HG02884 (cell line): Measurements from ENCODE around the gene LRMDA.

Experiments
- ATAC-seq: cut with Tn5 transposase; IDR thresholded peaks from one replicate; pipeline ENCODE4 v1.9.1; 2021; ENCODE audit warnings: mild to moderate bottlenecking, moderate library complexity; ENCODE audit not compliant: unreplicated experiment

Gene LRMDA

DNA sequence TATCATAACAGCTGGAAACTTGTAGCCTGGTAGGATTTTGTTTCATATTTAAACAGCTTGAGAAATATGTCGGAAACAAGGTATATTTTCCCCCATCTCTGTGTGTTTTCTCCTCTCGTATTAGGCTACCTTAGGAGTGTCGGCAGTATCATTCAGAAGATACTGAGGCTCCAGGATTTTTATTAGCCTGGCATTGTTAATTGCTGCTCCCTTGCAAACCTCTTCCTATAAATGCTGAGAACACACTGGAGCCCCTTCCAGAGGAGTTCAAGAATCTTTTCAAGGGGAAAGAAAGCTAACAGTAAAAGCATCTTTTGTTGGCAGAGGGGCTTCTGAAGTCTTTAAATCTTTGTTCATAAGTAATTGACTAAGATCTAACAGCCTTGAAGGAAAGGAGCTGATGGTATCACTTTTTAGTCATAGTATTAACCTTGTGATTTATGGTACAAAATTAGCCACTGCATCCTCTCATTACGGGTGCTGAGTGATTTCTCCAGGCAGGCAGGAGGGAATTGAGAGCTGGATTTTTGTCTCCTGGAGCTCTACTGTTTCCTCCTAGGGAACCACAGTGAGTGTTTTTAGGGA lies 998.7 kb downstream of the LRMDA start:
- ATAC-seq = no peak

DNA sequence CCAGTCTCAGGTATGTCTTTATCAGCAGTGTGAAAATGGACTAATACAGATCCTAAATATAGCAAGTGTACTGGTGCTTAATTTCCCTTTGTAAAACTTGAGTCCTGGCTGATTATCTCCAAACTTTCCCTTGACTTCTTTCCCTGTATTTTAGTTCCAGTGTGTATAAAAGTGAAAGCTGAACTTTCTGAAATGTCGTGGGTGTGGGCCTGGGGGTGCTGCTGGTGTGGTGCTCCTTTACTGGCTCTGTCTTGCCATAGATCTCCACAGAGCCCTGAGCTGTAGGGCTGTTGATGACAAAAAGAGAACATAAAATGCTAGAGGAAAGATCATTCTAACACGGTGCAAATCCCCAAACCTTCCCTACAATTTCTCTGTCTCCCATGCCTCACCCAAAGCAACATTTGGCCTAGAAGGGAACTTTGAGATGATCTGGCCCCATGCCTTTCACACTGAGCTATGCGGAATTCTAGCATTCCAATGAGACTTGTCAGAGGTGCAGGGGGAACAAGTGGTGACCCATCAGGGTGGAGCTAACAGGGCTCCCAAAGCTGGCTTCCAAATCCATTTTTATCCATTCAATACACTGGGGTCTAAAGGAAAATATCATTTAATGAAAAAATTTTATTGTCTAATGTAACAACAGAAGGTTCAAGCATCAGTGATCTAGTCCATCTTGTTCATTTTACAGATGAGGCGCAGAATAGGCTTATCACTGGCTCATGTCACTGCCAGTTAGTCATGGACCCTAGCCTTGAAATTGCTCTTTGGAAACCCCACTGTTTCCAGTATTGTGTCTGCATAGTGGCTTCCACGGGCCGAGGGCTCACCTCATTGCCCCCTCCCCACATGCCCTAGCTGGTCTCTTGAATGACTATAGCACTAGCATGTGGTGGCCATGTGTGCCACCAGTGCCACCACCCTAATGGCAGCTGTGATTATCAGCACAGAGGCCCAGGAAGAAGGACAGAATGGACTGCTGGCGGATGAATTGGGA lies 1000.9 kb downstream of the LRMDA start:
- no peak for ATAC-seq

DNA sequence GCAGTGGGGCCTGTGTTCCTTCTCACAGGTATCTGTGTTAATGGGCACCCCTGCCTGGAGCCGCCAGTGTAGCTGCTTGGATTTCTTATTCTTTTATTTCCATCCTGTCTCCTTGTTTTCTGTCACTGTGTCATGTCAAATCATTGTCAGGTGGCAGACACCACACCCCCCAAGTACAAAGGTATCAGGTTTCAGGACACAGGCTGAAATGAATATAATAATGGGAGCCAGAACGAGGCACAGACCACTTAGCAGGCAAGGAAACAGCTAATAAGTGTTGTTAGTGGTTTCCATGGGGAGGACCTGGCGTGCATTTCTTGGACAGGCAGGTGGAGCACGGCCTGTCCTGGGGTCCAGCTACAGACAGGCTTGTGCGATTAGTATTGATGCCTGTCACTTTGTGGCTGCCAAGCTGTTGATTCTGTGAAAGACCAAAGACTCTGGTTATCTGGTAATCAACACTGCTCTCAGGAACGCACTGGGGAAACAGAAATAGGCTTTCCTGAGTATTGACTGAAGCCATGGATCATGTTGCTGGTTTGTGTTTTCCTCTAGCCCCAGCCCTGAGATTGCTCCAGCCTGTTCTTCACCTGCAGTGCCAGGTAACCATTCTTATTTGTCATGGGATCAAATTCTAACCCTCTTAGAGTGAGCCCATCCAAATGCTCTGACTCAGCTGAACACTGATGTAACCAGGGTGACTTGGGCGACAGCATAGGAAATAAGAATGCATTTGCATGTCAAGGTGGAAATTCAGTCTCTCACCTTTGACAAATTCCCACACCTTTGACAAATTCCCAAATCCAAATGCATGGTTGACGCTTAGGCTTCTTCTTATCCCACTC lies 1002.0 kb downstream of the LRMDA start:
- ATAC-seq = no peak

DNA sequence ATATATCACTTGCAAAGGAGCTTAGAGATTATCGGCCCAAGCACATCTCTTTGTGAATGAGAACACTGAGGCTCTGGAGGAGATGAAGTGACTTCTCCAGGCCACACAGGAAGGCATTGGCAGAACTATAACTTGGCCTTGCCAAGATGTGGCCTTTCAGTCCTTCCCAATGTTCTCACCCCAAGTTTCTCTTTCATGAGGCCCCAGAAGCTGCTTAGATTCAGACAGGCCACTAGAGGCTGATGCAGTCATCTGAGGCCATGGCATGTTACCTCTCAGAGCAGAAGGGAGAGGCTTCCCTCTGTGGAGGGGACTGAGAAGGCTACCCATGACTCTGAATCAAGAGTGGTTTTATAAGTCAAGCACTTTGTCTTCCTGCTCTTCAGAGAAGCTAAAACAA lies 1003.7 kb downstream of the LRMDA start:
- ATAC-seq = no peak

DNA sequence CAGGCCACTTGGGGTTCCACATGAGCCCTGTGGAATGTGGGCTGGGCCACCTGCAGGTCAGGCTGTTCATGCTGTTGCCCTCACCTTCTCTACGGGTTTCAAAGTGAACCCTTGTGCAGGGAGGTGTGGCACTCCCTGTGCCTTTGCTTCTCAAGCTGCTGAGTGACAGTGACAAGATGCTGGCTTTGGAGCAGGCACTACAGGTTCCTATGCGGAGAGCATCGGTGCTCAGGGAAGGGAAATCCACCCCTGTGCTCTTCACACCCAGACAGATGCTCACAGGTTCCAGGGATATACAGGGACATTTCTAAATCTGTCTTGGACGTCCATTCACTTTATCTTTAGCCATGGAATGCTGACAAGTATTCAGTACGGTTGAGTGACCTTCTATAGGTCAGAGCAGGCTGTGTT lies 1005.0 kb downstream of the LRMDA start:
- no peak for ATAC-seq

DNA sequence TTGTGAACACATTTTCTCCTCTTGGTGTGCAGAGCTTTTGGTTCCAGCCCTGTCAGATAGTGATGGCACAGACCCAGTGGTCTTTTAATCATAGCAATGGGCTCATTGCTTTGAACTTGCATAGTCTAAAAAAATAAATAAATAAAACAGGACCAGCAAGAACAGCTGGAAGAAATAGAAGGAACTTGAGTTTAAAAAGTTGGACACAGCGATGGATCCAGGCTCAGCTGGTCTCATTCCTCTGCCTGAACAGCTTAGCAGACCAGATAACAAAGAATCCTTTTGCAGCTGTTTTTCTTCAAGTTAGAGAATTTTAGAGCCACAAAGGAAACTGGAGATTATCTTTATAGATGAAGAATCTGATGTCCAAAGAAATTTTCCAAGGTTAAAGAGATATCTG lies 1005.6 kb downstream of the LRMDA start:
- ATAC-seq = no peak

DNA sequence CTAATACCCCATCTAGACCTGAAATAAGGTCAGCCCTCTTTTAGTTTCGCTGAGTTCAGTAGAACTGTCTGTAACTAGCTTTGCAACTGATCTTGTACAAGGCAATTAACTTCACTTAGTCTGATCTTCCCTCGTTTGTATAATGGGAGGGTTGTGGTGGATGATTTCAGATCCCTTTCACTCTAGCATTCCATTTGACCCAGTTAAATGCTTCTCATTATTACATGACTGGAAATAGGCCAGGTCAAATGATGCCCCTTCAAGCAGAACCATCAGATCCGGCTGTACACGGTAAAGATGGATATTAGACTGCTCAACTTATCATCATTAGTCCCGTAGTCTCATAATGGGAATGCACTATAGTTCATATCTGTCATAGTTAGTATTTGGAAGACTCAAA lies 1009.0 kb downstream of the LRMDA start:
- ATAC-seq = no peak

DNA sequence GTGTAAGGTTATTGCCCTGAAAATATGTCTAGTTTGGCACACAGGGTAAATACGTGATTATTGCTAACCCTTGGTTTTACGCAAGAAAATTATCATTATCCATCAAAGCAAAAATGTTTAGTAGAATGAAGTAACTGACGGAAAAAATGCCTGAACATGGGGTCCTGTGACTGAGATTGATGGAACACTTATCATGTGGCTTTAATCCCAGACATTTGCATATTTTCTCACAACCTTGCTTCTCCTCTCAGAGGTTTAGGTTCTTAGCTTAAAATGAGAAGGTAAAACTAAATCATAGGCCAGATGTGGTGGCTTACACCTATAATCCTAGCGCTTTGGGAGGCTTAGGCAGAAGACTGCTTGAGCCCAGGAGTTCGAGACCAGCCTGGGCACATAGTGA lies 1010.7 kb downstream of the LRMDA start:
- ATAC-seq = no peak

DNA sequence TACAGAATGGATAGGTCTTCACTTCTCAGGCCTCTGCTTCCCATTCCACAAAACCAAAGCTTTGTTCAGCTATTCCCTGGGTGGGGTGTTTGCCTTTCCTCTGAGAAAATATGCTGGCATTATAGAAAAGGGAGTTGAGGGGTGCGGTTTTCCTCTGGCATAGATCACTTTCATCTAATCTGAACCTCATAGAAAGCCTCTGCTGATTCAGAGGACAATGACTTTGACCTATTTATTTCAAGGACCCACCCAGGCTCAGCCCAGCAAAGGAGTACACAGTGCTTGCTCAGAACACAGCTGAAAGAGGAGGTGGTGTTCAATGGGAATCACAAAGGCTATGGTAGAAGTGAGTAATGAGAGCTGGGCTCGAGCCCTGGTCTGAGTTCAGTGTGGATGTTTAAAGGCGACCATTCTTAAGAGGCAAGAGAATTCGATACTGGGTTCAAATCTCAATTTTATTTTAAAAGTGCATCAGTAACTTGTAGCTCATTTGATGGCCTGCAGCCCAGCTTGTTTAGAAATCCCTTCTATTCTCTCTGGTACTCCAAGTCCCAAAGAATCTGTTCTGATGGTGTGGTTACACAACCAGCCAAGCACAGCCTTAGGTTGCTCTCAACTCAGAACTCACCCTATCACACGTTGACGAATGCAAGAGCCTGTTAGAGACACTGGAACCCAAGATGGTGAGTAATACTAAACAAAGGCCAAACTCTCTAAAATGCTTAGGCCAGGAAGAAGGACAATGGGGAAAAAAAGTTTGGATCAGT lies 1012.8 kb downstream of the LRMDA start:
- ATAC-seq = no peak

DNA sequence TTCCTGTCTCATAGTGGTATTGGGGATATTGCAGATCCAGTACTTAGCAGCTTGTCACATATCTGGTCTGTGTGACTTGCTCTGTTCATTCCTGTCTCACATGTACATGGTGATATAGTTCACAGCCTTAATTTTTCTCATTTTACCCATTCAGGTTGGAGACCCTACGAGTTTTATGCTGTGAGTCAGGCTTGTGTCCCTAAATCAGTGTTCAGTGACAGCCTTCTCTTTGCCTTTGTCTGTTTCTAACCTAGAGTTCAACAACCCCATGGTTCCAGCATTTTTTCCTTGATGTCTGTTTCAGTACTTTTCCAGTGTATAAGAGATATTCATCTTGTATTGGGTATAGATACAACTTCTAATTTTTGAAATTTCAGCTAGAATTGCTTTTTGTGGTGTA lies 1016.2 kb downstream of the LRMDA start:
- no peak for ATAC-seq

DNA sequence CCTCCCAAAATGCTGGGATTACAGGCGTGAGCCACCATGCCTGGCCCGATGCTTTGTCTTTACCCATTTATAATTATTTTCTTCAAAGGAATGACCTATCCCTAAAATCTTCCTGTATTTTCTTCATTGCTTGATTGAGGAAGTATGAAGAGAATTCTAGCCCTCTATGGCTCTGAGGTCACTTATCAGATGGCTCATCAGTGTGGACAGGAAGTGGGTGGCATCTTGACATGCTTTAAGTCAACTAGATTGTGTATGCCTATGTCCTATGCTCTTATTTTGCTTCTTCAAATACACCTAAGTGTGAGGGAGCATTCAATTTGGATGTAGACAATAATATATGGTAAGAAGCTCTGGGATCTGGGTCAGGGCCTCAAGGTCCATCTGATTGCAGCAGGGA lies 1020.5 kb downstream of the LRMDA start:
- no peak for ATAC-seq

DNA sequence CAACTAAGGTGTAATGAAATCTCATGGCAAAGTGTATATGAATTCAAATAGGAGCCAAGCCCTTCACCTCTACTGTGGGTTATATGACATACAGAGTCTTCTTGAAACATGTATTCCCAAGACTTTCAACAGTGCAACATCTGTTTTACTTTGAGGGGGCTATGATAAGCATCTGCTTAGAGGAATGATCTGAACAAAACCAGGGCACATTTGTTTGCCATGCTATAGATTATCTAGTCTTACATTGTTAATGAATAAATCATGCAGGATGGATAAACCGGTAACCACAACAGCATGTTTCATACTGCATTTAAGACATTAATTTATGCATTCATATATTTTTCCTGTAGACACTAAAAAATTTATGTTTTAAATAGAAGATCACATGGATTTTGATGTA lies 1021.9 kb downstream of the LRMDA start:
- ATAC-seq = no peak

DNA sequence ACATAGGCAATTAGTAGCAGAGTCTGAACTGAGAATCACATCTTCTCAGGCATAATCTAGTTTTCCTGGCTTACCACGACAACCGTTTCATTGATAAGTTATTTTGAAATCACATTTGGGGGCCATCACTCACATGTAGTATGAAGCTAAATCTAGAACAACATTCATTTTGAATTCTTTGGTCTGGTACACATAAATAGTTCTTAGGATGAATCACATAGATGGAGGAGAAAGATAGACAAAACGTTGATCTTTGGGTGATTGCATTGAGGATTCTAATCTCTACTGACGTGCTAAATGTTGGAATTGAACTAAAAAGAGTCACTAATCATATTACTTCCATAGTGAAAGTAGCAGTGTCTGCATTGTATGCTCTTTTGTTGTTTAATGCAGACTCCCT lies 1022.6 kb downstream of the LRMDA start:
- ATAC-seq = no peak

DNA sequence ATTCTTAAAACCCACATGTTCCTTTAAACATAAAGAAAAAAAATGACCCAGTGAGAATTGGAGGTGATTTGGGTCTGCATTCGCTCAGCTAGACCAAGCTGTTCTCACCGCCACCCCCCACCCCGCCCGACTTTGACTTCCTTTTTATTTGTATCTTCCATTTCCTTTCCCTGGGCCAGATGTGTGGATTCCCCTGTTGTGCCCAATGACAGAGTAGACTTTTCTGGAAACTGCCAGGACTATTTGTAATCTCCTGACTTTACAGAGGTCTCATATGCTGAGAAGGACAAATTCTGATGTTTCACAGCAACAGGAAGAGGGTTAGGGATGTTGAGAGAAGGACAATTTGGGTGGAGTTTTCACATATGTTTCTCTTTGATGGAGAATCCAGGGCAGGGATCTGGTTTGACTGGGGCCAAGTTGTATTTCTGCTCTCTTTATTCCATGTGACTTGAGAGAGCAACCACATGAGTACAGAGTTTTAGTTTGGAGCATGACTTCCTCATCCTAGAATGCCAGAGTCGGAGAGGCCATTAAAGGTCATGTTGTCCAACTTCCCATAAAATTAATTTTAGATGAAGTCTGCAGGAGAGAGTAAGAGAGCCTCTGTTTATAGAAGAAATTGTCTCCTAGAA lies 1023.2 kb downstream of the LRMDA start:
- no peak for ATAC-seq

DNA sequence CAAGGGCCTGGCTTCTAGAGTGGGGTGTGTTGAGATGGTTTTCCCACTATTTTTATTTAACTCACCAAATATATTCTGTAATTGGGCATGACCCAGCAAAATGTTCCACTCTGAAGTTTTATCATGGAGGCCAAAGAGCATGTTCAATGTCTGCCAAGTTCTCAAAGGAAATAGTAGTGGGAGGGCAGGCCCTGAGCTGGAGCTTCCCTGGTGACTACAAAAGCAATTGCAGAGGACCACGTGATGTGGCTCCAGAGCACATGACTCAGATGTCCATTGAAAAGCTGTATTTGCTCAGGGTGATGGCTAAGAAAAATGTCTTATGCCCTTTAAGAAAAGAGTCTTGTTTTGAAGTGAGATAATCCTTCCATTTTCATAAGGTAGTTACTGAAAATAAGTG lies 1024.8 kb downstream of the LRMDA start:
- ATAC-seq = no peak

DNA sequence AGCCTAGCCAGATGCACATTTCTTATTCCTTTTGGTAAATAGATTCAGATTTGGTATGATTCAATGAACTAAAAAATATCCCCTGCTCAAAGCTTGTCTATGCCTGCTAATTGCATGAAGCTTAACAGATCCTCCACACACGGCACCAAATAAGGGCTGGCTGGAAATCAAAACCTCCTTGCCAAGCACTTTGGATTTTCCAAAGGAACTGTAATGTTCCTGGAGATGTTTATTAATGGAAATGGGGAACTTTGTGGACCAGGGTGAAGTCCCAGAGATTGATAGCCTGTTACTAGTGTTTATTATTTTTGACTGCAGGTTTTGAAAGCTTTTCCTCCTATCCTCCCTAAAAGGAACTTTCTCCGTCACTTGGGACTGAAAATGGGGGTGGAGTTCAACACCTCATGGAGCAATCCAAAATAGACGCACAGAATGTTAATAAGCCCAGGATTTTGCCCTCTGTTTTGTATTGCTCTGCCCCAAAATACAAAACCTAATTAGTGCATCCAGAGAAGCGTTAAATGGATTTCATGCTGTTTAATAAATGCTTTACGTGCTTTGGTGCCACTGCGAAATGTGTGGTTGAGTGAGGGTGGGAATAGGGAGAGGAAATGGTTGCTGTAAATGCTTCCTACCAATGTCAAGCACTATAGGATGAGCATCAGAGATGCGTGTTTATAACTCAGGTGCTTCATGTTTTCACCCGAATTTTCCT lies 1027.7 kb downstream of the LRMDA start:
- no peak for ATAC-seq

DNA sequence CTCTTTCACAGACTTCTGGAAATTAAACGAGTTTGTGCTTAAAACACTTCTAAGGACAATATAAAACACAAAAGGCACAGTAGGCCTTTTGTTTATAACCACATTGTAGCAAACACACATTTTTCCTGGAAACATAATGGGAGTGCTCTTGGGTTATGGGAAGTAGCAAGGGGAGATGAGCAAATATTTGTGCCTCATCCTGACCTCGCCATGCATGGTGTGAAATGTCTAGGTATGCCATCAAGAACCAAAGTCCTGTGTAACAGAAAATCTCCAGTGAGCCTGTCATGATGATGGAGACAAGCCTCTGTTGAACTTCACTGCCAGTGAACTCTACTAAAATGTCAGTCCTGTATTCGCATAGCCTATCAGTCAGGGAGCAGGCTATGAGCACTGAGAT lies 1029.6 kb downstream of the LRMDA start:
- ATAC-seq = no peak

DNA sequence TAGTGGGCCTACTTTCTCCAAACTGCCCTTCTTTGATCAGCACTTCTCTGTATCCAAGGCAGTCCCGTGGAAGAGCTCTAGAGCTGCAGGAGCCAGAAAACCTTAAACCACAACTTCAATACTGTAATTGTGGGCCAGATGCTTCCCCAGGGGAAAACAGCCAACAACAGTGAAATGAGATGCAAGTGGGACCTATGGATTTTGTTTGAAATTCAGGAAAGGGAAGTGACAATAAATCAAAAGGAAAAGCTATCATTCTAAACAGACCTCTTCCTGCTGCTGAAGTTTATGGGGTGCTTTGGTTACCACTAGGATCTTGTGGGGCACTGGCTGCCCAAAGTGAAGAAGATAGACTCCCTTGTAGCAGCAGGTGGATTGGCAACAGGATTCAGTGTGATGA lies 1031.7 kb downstream of the LRMDA start:
- no peak for ATAC-seq

DNA sequence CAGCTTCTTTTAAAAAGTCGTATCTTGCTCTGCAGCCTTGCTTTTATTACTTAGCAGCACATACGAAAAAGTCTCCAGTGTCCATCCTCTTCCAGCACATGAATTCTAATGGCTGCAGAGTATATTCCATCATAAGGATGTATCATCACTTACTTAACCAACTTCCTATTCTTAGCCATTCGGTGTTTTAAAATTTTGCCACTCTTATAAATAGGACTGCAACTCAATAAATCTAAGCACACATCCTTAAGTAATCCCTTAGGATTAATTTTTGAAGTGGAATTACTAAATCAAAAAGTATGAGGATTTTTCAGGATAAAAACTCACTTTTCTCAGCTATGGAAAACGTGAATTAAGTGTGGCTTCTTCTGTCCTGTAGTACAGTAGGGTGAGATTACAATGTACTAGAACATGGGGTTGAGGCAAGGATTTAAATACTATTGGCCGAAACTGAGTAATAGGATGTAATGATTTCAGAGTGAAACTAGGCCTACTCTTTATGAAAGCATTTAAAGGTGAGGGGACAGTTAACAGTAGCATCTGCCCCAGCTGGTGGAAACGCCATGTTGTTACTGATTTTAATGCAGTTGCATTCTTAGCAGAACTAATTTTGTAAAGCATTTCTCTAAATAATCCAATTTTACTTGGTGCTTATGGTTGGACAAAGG lies 1035.5 kb downstream of the LRMDA start:
- ATAC-seq = no peak
